ENCODE results near the gene PARVG.
"Not testable (repeated sequence)": the region's sequence is repeated elsewhere in the genome, so short reads cannot be mapped to it uniquely, and the experiment has no call there.

Gene PARVG

GRCh38 chr22:44213489-44214043 lies 32.8 kb downstream of the PARVG start:
- DNase-seq, result no peak

GRCh38 chr22:44214187-44214586 lies 33.5 kb downstream of the PARVG start:
- DNase-seq, result no peak

GRCh38 chr22:44214764-44215163 lies 34.0 kb downstream of the PARVG start:
- no peak for DNase-seq

- no peak for DNase-seq
Measured at GRCh38 chr22:44215287-44215686, 34.6 kb downstream of the PARVG start.

- DNase-seq, result no peak
Measured at GRCh38 chr22:44217346-44217745, 36.6 kb downstream of the PARVG start.

- no peak for DNase-seq
Measured at GRCh38 chr22:44218071-44218470, 37.3 kb downstream of the PARVG start.

- no peak for DNase-seq
Measured at GRCh38 chr22:44219101-44219870, 38.6 kb downstream of the PARVG start.

GRCh38 chr22:44220727-44221680 lies 40.3 kb downstream of the PARVG start:
- no peak for DNase-seq

- DNase-seq, result no peak
Measured at GRCh38 chr22:44221710-44222475, 41.2 kb downstream of the PARVG start.

GRCh38 chr22:44224166-44224565 lies 43.4 kb downstream of the PARVG start:
- peak; percentile 7 for DNase-seq

GRCh38 chr22:44225091-44225689 lies 44.5 kb downstream of the PARVG start:
- DNase-seq, result no peak

GRCh38 chr22:44225812-44226211 lies 45.1 kb downstream of the PARVG start:
- DNase-seq, result no peak

- DNase-seq, result no peak
Measured at GRCh38 chr22:44229331-44229730, 48.6 kb downstream of the PARVG start.

GRCh38 chr22:44229809-44230208 lies 49.1 kb downstream of the PARVG start:
- DNase-seq, result no peak

GRCh38 chr22:44231233-44231632 lies 50.5 kb downstream of the PARVG start:
- DNase-seq, result no peak

GRCh38 chr22:44234372-44234771 lies 53.6 kb downstream of the PARVG start:
- DNase-seq, result not testable (repeated sequence)

GRCh38 chr22:44237290-44237689 lies 56.6 kb downstream of the PARVG start:
- no peak for DNase-seq

GRCh38 chr22:44241121-44241520 lies 60.4 kb downstream of the PARVG start:
- not testable (repeated sequence) for DNase-seq

- DNase-seq, result no peak
Measured at GRCh38 chr22:44242946-44243724, 62.4 kb downstream of the PARVG start.

GRCh38 chr22:44243761-44244160 lies 63.0 kb downstream of the PARVG start:
- DNase-seq, result no peak

- no peak for DNase-seq
Measured at GRCh38 chr22:44244265-44244822, 63.6 kb downstream of the PARVG start.
